Measurements from ENCODE around the gene APP.

APP gene

DNA sequence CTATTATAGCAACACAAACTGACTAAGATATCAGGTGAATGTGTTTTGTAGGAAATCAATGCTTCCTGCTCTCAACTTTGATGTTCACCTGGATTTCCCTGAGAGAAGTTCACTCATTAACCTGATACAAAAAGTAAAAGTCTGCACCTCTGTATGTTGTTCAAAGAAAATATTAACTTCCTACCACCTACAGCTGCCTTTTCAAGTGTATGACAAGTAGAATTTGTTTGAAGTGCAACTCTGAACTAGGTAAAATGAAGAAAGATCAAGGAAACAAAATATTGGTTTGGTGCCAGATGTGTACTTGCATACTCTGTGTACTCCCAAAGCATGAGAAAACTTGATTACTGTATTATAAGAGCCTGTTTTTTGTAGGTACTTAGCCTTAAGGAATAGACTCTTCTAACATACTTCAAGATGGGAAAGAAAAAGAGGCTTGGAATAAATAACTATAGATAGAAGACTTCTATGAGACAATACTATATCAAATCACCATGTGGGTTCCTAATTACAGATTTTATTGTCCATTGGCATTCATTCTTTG lies 193.4 kb downstream of the APP start:
- no peak for DNase-seq (ENCODE audit: low read depth)

DNA sequence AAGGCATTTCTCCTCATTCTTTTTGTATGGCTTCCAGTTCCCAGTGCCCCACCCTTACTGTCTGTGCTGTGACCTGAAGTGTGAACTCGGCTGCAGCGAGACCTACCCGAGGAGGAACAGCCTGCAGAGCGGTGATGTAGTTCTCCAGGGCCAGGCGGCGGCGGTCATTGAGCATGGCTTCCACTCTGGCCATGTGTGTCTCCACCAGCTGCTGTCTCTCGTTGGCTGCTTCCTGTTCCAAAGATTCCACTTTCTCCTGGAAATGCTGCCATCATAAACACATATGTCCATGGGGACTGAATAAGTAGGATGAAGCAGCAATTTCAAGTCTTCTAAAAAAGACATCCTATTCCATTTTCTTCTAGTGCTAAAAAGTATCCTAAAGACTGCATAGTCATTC lies 195.6 kb downstream of the APP start:
- DNase-seq (ENCODE audit: low read depth): no peak

DNA sequence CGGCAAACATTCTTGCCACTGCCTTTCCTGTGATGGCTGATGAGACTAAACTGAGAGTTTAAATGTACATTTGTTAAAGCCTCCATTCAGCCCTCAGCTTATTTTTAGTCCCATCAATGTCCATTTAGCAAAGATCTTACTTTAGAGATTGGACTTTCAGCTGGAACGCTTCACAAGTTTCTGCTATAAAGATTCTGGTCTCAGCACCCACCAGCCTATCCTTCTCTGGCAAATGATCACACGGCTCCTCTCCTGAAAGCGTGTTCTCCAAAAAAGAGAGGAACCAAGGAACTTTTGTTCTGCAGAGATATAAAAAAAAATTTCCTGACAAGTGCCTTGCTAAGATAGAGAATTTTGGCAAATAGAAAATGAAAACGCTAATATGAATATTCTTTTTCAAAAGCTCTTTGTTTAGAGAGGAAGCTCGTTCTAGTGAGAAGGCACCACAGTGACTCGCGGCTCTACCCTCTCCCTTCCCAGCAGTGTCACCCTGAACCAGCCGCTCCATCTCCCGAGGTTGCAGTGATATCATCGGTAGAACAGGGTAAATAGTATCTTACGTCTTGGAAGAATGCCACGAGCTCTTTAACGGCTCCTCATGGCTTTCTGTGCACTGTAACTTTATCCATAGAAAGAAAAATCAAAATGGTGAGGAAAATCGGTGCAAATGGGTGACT lies 200.2 kb downstream of the APP start:
- no peak for DNase-seq (ENCODE audit: low read depth)

DNA sequence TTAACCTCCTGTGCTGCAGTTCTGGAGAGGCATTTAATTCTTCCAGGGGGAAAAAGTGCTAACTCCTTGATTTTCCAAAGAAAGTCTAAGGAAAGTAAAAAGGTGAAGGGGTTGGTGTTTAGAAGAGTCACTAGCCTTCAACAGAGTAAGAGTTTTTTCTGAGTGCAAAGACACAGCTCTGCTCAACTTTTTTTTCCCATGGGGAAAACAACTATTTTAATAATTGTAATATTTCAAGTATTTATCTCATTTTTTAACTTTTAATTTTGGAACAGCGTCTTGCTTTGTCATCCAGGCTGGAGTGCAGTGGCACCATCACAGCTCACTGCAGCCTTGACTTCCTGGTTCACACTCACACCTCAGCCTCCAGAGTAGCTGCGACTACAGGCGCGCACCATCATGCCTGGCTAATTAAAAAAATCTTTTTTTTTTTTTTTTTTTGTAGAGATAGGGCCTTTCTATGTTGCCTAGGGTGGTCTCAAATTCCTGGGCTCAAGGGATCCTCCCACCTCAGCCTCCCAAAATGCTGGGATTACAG lies 202.6 kb downstream of the APP start:
- DNase-seq (ENCODE audit: low read depth): no peak

DNA sequence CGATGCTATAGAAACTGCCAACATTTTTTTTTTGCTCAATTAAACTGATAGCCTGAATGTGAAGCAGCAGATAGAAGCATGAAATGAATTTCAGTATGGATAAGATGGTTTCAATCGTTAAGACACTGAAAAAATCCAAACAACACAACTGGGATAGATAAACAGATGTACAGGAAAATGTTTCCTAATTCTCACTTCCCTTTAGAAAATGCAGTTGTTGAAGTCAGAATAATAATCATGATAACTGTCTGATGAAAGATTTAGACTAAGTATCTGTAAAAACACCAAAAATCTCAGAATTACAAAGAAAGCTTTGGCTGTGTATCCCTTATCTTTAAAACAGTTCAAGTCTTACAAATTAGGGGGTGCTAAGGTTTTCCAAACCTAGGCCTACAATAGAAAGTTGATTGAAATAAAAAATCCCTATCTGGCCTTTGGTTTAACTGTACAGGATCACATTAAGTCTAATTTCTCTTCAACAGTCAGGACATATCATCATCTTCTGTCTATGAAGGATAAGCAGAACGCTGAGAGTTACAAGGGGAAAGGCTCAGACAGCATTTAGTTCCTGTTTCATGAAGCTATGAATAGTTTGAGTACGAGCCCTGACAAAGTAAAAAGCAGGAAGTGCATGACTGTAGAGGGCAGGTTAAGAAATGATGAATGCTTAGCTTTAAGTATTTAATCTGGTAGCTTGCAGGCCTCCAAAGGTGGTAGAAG lies 203.2 kb downstream of the APP start:
- DNase-seq (ENCODE audit: low read depth): no peak

DNA sequence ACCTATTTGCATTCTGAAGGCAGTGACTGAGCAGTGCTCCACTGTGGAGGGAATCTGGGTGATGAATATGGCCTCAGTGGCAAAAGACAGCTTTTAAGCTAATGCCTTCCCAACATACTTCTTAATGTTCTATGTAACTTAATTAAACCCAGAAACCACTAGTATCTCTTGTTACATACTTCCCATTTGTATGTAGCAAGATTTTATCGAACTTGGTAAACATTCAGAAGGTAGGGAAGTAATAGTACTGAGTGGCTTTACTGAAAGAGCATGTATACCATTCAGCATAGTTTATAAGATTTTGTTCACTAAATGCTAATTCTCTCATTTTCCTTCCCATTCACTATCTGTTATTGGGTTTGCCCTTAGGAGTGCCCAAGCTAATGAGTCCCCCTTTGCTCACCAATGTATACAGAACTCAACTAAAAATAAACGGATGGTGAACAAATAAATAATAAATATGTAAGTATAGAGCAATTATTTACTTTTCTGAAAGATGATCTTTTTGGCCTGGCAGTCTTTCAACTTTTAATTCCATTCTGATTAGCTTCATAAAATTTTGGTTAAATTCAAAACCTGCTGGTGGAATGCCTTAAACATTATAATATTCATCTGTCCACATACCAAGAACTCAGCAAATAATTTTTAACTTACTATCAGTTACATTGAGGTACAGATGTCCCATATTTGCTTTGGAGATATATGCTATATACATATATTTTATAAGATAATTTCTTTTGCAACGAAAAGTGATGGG lies 204.4 kb downstream of the APP start:
- DNase-seq (ENCODE audit: low read depth): no peak

DNA sequence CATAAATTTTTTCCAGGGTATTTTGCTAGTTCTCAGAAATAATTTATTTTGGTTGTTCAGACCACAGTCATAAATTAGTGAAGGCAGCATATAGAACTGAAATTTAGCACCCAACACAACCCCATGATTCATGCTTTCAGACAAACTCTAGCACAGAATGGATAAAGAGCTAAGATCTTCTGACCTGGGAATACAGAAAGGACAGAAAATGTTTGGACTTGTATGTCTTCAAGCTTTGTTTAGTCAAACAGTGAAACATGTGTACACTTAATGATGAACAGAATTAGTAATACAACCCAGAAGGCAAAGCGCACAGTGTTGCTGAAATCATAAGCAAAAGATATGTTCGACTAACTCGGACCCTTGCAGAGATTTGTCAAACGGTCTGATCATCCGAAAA lies 205.6 kb downstream of the APP start:
- DNase-seq (ENCODE audit: low read depth): no peak

DNA sequence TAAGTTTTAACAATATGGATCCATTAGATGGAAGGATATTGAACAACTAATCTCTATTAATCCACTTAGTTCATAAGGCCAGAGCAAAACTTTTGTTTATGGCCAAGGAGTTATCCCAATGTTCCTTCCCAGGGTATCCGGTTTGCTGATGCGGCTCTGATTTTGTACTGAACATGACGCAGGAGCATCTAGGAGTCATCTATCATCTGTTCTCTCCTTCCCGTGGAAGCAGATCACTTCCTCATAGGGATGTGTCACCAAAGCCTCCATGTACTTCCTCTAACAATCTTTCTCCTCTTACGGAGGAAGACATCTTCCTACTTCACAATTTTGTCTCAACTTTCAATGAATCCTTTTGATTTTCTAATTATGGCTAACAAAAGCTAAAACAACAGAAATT lies 206.6 kb downstream of the APP start:
- no peak for DNase-seq (ENCODE audit: low read depth)

DNA sequence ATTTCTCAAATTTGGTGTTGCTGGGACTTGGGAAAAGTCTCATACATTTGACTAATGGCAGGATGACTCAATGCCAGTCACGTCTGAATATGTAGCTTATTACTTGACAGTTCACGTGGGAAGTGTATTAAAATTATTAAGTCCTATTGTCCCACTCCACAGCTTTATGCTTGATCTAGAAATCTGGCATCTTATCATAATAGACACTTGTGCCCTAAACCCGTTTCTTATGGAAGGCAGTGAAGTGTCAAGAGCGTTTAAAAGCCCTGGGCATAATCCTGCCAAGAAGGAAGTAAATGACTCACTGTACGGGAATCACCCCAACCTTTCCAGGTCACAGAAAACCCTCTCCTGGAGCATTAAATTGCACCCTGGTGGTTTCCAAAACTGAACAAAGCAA lies 207.4 kb downstream of the APP start:
- no peak for DNase-seq (ENCODE audit: low read depth)

DNA sequence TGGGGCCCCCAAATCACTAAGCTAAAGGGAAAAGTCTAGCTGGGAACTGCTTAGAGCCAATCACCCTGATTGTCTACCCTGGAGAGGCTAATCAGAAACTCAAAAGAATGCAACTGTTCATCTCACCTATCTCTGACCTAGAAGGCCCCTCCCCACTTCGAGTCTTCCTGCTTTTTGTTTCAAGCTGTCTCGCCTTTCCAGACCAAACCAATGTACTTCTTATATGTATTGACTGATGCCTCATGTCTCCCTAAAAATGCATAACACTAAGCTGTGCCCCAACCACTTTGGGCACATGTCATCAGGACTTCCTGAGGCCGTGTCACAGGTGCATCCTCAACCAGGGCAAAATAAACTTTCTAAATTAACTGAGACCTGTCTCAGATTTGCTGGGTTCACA lies 209.5 kb downstream of the APP start:
- no peak for DNase-seq (ENCODE audit: low read depth)

DNA sequence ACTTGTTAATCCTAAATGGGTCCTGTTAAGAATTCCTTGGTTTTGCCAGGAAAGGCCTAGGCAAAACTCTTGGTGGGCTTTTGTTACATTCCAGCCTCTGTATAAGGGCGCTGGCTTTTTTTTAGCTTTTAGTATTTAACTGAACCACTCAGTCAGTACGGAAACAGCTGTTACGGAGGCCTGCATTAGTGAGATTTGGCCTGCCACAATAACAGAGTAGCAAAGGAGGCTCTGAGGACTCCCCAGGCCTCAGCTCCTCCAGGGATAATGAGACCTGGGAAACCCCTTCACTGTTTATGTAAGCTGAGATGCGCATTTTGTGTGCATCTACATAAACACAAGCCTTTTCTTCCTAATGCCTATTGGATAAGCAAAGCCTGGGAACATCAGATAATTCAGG lies 210.2 kb downstream of the APP start:
- no peak for DNase-seq (ENCODE audit: low read depth)

DNA sequence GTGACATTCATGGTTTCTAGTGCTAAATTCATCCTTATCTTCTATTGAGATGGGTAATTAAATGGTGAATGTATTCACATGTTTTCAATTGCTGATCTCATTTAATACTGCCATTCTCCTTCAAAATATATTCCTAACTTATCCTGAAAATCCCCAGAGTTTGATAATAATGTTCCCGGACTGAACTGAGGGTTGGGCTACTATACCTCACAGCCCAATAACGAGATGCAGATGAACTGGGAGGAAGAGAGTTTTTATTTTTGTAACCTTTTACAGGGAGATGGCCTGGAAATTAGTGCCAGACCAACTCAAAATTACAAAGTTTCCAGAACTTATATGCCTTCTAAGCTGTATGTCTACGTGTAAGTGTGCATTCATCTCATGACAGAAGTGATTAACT lies 210.8 kb downstream of the APP start:
- no peak for DNase-seq (ENCODE audit: low read depth)

DNA sequence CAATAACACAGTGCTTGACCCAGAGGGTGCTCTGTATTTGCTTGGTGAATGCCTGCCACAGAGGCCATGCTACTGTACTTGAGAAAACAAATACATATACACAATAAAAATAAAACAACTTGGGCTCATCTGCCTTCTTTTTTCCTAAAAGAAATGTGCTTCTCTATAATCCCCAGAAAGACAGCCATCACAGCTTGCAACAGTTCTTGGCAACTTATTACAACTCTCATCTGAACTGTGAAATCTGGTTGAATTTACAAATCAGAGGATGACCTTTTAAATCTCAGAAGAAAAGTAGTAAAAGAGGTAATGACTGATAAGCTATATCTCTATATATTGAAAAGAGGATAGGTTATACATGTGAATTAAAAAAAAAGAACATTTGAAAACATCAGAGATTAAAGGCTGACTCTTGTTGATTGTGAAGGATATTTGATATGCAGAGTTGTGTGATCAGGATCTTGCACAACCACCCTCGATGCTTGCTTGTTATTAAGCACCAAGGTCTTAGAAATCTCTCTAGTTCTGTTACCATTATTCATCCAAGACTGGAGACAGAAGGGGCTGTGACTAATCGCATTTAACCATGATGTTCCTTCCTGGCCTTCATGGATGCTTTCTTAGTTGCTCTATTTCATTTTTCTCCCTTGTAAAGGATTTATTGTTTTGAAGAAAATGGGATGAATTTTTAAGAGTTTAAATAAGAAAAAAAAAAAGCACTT lies 213.4 kb downstream of the APP start:
- DNase-seq (ENCODE audit: low read depth): no peak

DNA sequence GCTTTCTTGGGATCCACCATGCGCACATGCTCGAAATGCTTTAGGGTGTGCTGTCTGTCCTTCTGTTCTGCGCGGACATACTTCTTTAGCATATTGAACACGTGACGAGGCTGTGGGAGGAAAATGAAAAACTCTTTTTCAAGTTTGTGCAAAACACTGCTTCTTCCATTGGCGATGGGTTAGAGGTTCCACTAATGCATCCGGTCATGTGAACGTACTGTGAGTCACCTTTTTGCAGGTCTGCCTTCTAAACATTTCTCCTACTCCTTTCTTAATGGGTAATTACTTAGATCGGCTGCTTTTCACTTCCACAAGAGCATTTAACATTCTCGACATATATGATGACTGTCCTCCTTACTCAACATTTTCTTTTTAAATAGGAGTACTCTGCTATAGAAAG lies 214.9 kb downstream of the APP start:
- DNase-seq (ENCODE audit: low read depth): no peak

DNA sequence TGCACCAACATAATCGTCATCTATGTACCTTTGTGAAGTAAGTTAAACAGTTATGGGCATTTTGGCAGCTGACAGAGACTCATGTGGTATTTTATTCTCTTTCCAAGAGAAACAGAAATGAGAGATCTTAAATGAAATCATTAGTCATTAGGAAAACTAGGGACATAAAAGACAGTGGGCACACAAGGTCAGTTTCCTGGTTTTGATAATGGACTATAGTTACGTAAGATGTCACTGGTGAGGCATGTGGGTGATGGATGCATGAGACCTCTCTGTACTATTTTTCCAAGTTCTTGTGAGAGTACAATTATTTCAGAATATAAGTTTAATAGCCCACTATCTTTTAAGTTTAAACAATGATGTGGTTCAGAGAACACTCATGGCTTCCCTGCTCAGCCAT lies 216.9 kb downstream of the APP start:
- DNase-seq (ENCODE audit: low read depth): no peak

DNA sequence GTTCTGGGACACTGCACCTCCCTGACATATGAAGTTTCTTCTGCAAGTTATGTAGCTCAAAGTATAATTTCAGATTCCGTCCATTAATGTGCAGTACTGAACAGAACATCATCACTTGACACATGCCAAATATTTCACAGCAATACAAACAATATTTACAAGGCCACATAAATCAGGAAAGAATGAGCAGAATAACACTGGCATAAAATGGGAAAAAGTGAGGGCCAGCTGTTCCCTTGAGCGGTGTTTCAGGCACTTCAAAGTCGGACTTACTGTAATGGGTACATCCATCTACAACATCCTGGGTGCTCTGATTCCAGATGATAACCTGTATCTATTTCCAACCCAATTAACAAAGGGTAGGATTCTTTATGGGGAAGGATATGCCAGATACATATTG lies 217.4 kb downstream of the APP start:
- no peak for DNase-seq (ENCODE audit: low read depth)

DNA sequence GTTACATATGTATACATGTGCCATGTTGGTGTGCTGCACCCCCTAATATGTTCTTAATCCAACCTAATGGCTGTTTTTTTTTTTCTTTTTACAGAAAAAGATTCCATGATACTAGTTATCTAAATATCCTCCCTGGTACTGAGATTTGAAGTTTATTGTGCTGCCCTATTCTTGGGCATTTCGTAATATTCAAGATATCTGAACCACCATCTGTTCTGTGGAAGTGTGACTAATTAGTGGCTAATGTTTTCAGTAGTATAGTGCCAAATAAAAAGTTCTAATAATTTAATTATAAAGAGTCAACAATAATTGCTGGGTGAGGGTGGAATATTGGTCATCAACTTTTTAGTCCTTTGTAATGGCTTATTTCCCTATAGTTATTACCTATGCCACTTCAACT lies 218.3 kb downstream of the APP start:
- no peak for DNase-seq (ENCODE audit: low read depth)

DNA sequence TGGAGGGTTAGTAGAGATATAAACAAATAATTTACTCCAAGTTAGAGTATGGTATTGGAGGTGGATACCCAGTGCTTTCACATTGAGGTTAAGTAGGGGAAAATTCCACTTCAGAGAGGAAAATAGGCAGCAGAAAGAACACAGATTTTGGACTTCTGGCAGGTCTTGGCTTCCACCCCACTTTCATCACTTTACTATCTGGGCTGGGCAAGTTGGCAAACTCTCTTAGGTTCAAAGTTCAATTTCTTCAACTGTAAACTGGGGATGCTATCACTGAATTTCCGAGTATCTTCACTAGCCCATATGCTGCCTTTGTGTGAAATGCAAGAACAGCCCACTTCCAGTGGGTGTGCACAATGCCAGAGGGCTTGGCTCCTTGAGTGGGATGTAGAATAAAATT lies 220.9 kb downstream of the APP start:
- no peak for DNase-seq (ENCODE audit: low read depth)

DNA sequence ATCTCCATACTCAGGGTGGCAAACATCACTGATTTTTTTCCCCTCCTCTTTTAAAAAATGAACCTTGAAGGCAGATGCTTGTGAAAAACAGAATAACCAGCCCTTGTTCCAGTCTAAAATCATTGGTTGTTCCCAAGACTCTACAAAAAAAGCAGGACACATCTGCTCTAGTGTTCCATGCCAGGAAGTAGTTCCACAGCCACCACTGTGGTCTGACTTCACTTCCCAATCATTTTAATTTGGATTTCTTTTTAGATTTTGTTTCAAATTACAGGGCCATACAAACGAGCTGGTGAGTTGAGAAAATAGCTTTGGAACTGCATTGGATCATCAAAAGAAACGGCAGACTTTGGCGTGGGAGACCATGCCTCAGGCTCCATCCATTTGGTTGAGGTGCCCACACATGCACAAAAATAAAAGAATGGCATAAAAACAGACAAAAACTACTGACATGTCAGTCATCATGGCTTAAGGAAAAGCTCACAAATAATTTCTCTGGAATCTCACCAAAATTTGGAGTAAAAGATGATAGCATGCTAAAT lies 225.8 kb downstream of the APP start:
- no peak for DNase-seq (ENCODE audit: low read depth)

DNA sequence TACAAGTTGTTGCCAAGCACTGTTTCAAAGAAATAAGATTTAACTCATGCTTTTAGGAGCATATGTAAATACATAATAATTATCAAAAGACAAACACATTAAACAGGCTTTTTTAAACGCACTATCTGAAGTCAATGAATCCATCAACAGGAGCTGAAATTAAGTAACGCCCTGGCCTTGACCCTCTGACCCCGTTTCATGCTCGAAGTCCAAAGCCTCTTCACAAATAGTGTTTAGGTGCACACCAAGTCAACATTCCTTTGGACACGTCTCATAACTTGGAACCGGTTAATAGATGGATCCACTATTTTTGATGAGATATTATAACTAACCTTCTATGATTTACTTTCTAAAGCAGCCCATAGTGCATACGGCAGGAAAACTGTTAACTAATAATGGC lies 226.5 kb downstream of the APP start:
- no peak for DNase-seq (ENCODE audit: low read depth)

DNA sequence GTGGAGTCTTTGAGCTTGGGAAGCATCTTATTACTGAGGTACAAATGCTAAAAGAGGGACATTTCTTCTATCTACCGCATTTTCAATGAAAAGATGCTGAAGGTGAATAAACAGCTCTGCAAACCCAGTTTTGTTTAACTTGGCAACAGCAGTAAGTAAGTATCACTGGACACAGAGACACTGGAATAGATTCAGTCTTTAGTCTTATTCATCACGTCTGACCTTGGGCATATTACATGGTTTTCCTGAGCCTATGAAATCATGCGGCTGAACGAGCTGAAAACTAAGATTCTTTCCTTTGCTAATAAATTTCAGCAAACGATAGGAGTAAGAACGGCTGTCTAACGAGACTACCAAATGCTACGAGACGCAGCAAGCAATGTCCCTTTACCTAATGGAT lies 228.4 kb downstream of the APP start:
- no peak for DNase-seq (ENCODE audit: low read depth)

DNA sequence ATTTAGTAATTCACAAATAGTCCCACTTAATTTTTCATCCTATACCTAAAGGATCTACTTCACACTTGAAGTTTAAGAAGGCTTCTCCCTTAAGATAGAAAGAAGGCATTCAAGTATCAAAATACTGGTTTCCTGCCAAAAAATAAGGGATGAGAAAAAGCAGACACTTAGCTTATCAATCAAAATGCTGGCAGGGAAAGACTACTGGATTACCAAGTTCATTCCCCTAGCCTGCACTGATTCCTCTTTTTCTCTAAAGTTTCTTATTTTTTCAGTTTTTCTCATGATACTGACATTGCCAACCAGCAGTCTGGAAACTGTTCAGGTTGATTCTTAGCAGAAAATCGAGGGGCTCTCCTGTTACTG lies 231.2 kb downstream of the APP start:
- DNase-seq (ENCODE audit: low read depth): no peak

All from T follicular helper cell (primary cell).